Gastroesophageal sphincter (tissue), 3 donors: ENCODE data around the gene COL4A6.

Experiments
- POLR2A ChIP-seq, 2 donors: fragments of 450-650 bp; IDR thresholded peaks; one replicate each; pipeline ENCODE4 v1.6.1; 2017; ENCODE audit warnings: antibody characterized with exemption in 2 of 2, mild to moderate bottlenecking in 2 of 2, moderate library complexity in 1 of 2
- POLR2AphosphoS5 ChIP-seq: sonication (generic); formaldehyde crosslinking; IDR thresholded peaks from one replicate; pipeline ENCODE4 v1.6.1; 2017; ENCODE audit warnings: antibody characterized with exemption
- TF ChIP-seq, protein P1 (sequence below), 4 experiments: fragments of 200-600 bp in 2 of 4; fragments of 450-650 bp in 2 of 4; sonication (generic) in 1 of 4; IDR thresholded peaks; one replicate each; pipeline ENCODE4 v1.5.1; 2017 to 2019; ENCODE audit warnings: antibody characterized with exemption in 4 of 4, mild to moderate bottlenecking in 2 of 4, moderate library complexity in 2 of 4

DNA sequence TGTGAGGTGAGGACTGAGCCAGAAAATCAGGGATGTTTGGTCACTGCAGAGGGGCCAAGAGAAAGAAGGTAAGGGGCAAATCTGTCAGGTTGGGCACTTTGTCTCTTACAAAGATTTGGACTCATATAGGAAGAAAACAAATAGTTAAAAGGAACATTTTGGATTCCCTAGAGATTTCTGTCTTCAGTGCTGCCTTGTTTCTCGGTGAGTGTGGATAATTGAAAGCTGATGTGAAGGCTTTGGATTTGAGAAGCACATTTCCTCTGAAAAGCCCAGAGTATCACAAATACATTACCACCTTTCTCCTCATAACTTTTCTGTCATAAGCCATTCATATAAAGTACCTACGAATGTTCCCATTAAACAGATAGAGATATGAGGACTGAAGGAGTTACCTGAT lies 239.2 kb downstream of the COL4A6 start:
- TF ChIP-seq, protein P1, sequence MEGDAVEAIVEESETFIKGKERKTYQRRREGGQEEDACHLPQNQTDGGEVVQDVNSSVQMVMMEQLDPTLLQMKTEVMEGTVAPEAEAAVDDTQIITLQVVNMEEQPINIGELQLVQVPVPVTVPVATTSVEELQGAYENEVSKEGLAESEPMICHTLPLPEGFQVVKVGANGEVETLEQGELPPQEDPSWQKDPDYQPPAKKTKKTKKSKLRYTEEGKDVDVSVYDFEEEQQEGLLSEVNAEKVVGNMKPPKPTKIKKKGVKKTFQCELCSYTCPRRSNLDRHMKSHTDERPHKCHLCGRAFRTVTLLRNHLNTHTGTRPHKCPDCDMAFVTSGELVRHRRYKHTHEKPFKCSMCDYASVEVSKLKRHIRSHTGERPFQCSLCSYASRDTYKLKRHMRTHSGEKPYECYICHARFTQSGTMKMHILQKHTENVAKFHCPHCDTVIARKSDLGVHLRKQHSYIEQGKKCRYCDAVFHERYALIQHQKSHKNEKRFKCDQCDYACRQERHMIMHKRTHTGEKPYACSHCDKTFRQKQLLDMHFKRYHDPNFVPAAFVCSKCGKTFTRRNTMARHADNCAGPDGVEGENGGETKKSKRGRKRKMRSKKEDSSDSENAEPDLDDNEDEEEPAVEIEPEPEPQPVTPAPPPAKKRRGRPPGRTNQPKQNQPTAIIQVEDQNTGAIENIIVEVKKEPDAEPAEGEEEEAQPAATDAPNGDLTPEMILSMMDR (IDR thresholded peaks at IDR 0.05) = no peak
- TF ChIP-seq POLR2AphosphoS5 (no peak), POLR2A (IDR thresholded peaks at IDR 0.05) (no peak)
